Pancreas (tissue), 10 donors: ENCODE data around the gene HNRNPD. TPM values are rescaled to one million over a fixed set of nuclear protein-coding genes. Genes with fewer than 3 reads are reported as not detected.
"Not testable (repeated sequence)": the region's sequence is repeated elsewhere in the genome, so short reads cannot be mapped to it uniquely, and the experiment has no call there.

Source experiments
- ATAC-seq, 4 donors: fragments of 200-7000 bp; cut with Tn5 transposase; one replicate each; pipeline versions ENCODE4 v1.8.0 to v1.9.1; 2020; ENCODE audit warnings: mild to moderate bottlenecking in 4 of 4, moderate library complexity in 4 of 4
- DNase-seq, 6 donors: peaks; one replicate each; pipeline ENCODE4 v3.0.0-alpha.2; 2020
- FAIRE-seq: peaks from 2 replicates; lab custom pipeline; 2012; peaks lifted over from hg19 to GRCh38; lab: Jason Lieb, UNC
- H3K27ac ChIP-seq, 4 donors: fragments of 200-600 bp; sonication (generic); 1 replicate in 3 of 4; 2 replicates in 1 of 4; pipeline versions ENCODE4 v1.5.0 to v1.8.0; 2020
- H3K27me3 ChIP-seq, 4 donors: fragments of 200-600 bp; one replicate each; pipeline ENCODE4 v1.8.0; 2021
- H3K36me3 ChIP-seq, 3 donors: fragments of 200-600 bp; sonication (generic) in 1 of 3; one replicate each; pipeline versions ENCODE4 v1.5.0 to v1.8.0; 2020 to 2021
- H3K4me1 ChIP-seq, 3 donors: fragments of 200-600 bp; one replicate each; pipeline ENCODE4 v1.8.0; 2021
- H3K4me3 ChIP-seq, 4 donors: fragments of 200-600 bp; sonication (generic) in 2 of 4; one replicate each; pipeline versions ENCODE4 v1.5.0 to v1.8.0; 2020 to 2021
- H3K9me3 ChIP-seq, 4 donors: fragments of 200-600 bp; one replicate each; pipeline ENCODE4 v1.8.0; 2021
- WGBS, 2 donors: extraction: QIAGEN DNeasy Blood & Tissue Kit; methylation state at CpG; one replicate each; pipeline ENCODE4 v1.1.7; 2013; 5-methylcytosine and 5-hydroxymethylcytosine counted together
- intact Hi-C, 3 donors: fragments of 100-400 bp; cut with DNase I; formaldehyde crosslinking; loops; one replicate each; pipeline versions ENCODE4 v1.11.1 to v1.14.2; 2022
- polyA plus RNA-seq, 2 donors: library from polyadenylated mRNA; stranded (reverse); fragments of 200-250 nt; gene quantifications; one replicate each; pipeline ENCODE4 v1.2.3, GENCODE V29; 2013
- total RNA-seq, 6 donors: library from RNA; stranded (reverse); fragmentation: NEBNext Ultra II Directional in 4 of 6; extraction: Animal tissue kit (Norgen Biotek cat#: 25700) in 4 of 6; gene quantifications; one replicate each; pipeline versions ENCODE4 v1.2.1 to v1.2.4, GENCODE V29; 2021 to 2023
- TF ChIP-seq, protein P1 (sequence below), 4 donors: fragments of 200-600 bp; sonication (generic) in 3 of 4; IDR thresholded peaks; one replicate each; pipeline versions ENCODE4 v1.5.0 to v1.8.0; 2021; ENCODE audit warnings: antibody characterized with exemption in 4 of 4
- donor health status: healthy with polysubstance abuse.
- donor health status: DM: no; HTN: no; CAD: no; lungs with moderate emphysema.
- donor health status: DM: no; HTN: no; CAD: no.
- donor health status: control.
- donor health status: control.
- donor health status: Bipolar disorder and iron deficiency.
- donor health status: DM: yes; HTN: yes; CAD: no.
- donor health status: DM: no; HTN: no; CAD: no.
- donor health status: DM: no; HTN: no; CAD: no.
- donor health status: DM: yes; HTN: yes; CAD: no.

The HNRNPD gene
- total and polyA plus RNA-seq, 8 donors: 52.7 to 131 (median 82.1) TPM

DNA sequence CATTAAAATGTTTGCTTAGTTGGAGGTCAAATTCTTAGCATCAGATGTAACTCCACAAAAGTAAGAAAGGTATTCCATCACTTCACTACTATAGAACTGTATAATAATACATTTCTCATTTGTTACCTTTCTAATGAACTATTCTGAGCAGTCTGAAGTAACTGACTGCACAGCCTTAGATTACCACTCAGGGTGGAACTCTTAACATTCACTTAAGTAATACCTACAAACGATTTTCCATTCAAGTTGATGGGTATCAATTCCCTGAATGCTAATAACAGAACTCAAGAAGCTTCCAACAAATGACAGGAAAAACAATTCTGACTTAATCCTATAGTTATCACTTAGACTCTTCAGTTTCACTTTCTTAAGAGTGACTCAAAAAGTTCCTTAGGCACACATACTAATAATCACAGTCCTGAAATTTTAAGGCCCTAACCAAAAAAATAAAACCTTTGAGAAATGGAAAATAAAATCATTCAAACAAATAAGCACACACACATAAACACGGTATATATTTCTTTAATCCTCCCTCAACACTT, 20.9 kb downstream of the HNRNPD start:
- Histone ChIP-seq H3K27ac (no peak overlapping the region), H3K36me3 (peaks cover 11 to 57% (median 32%) of the 10 kb centered on the region in 3 donors), H3K4me3 (no peak overlapping the region), H3K9me3 (no peaks in the 10 kb centered on the region), H3K27me3 (no peaks in the 10 kb centered on the region), H3K4me1 (peaks cover 0 to 5% (median 0%) of the 10 kb centered on the region in 3 donors)
- DNase-seq: no peak
- intact Hi-C loops: no loop called here
- TF ChIP-seq, protein P1, sequence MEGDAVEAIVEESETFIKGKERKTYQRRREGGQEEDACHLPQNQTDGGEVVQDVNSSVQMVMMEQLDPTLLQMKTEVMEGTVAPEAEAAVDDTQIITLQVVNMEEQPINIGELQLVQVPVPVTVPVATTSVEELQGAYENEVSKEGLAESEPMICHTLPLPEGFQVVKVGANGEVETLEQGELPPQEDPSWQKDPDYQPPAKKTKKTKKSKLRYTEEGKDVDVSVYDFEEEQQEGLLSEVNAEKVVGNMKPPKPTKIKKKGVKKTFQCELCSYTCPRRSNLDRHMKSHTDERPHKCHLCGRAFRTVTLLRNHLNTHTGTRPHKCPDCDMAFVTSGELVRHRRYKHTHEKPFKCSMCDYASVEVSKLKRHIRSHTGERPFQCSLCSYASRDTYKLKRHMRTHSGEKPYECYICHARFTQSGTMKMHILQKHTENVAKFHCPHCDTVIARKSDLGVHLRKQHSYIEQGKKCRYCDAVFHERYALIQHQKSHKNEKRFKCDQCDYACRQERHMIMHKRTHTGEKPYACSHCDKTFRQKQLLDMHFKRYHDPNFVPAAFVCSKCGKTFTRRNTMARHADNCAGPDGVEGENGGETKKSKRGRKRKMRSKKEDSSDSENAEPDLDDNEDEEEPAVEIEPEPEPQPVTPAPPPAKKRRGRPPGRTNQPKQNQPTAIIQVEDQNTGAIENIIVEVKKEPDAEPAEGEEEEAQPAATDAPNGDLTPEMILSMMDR (IDR thresholded peaks at IDR 0.05): no peak
- WGBS, 2 donors: 53 to 71% methylated on average over 2 of the region's 2 CpGs
- ATAC-seq: no peak
- FAIRE-seq: no peak

DNA sequence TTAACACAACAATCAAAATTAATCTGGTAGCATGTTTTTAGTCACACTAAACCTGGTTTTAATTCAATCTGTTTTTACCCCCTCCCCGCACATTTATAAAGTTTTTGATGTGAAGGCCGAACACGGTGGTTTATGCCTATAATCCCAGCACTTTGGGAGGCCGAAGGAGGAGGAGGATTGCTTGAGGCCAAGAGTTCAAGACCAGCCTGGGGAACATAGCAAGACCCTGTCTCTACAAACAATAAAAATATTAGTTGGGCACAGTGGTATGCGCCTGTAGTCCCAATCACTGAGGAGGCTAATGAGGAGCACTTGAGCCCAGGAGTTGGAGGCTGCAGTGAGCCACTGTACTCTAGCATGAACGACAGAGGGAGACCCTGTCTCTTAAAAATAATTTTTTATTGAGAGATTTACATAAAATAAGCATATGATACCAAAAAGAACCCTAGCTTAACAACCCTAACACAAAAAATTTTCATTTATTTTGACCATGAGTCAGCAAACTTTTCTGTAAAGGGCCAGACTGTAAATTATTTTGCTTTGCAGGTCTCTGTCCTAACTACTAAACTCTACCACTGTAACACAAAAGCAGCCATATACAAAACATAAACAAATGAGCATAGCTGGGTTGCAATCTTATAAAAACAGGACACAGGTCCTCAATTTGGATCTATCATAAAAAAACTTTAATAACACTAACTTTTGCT, 21.5 kb downstream of the HNRNPD start:
- Histone ChIP-seq H3K27ac (no peak overlapping the region), H3K9me3 (no peaks in the 10 kb centered on the region), H3K4me3 (no peak overlapping the region), H3K4me1 (peaks cover 0 to 5% (median 0%) of the 10 kb centered on the region in 3 donors), H3K36me3 (peaks cover 11 to 51% (median 32%) of the 10 kb centered on the region in 3 donors), H3K27me3 (no peaks in the 10 kb centered on the region)
- no peak for DNase-seq
- intact Hi-C loops: no loop called here
- WGBS, 2 donors: 95 to 97% methylated on average over 6 of the region's 6 CpGs
- ATAC-seq: no peak
- no peak for FAIRE-seq
- TF ChIP-seq, protein P1 (IDR thresholded peaks at IDR 0.05): no peak

DNA sequence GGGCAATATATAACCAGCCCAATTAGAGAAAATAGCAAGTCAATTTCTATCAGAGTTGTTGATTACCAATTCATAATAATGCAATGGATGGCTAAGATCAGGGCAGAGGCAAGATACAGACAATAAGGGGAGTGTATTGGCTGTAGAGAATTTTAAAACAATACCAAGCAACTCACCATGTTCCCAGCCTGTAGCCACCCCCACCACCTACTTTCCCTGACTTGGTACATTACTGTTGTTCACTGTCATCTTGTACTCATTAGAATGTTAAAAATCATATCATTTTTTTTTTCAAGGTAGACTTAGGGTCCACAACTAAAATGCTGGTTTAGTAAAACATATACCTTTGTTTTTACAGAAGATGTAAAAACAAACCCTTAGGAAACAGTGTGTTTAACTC, 27.7 kb downstream of the HNRNPD start:
- Histone ChIP-seq H3K4me1 (no peaks in the 10 kb centered on the region), H3K4me3 (no peak overlapping the region), H3K36me3 (peaks cover 0 to 5% (median 0%) of the 10 kb centered on the region in 3 donors), H3K9me3 (no peaks in the 10 kb centered on the region), H3K27me3 (no peaks in the 10 kb centered on the region), H3K27ac (no peak overlapping the region)
- intact Hi-C loops: no loop called here
- DNase-seq: no peak
- TF ChIP-seq, protein P1 (IDR thresholded peaks at IDR 0.05): no peak
- FAIRE-seq: no peak
- ATAC-seq: no peak

DNA sequence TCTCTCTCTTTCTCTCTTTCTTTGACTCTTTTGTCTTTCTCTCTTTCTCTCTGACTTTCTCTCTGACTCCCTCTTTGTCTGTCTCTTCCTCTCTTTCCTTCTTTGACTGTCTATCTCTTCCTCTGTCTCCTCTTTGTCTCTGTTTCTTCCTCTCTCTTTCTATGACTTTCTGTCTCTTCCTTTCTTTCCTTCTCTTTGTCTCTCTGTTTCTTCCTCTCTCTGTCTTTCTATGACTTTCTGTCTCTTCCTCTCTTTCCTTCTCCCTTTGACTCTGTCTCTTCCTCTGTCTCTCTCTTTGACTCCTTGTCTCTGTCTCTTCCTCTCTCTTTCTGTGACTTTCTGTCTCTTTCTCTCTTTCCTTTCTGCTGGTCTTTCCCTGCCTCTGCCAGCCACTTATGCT, 38.7 kb downstream of the HNRNPD start:
- TF ChIP-seq, protein P1 (IDR thresholded peaks at IDR 0.05): no peak
- no peak overlapping the region for H3K27ac ChIP-seq
- H3K4me3 ChIP-seq: no peak overlapping the region
- H3K9me3 ChIP-seq: no peaks in the 10 kb centered on the region
- intact Hi-C loops: no loop called here
- no peak for DNase-seq
- no peaks in the 10 kb centered on the region for H3K27me3 ChIP-seq
- no peaks in the 10 kb centered on the region for H3K36me3 ChIP-seq
- no peak for ATAC-seq
- no peaks in the 10 kb centered on the region for H3K4me1 ChIP-seq
- FAIRE-seq: no peak

DNA sequence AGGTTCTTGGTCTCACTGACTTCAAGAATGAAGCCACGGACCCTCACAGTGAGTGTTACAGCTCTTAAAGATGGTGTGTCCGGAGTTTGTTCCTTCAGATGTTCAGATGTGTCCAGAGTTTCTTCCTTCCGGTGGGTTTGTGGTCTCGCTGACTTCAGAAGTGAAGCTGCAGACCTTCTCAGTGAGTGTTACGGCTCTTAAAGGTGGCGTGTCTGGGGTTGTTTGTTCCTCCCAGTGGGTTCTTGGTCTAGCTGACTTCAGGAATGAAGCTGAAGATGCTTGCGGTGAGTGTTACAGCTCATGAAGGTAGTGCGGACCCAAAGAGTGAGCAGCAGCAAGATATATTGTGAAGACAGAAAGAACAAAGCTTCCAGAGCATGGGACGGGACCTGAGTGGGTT, 40.1 kb downstream of the HNRNPD start:
- H3K27me3 ChIP-seq, H3K4me1 ChIP-seq, H3K36me3 ChIP-seq, H3K9me3 ChIP-seq, intact Hi-C loops, H3K27ac ChIP-seq, DNase-seq, ATAC-seq, H3K4me3 ChIP-seq, FAIRE-seq: not testable (repeated sequence)
- WGBS, 2 donors: 89 to 90% methylated on average over 9 of the region's 9 CpGs
